Suprapubic skin (tissue), 4 donors: ENCODE data around the gene SPCS3. TPM values are rescaled to one million over a fixed set of nuclear protein-coding genes. Genes with fewer than 3 reads are reported as not detected.

Experiments used
- DNase-seq, 2 donors: peaks; one replicate each; pipeline ENCODE4 v3.0.0-alpha.2; 2019; ENCODE audit warnings: low spot score in 2 of 2
- H3K27ac ChIP-seq: fragments of 200-600 bp; sonication (generic); one replicate; pipeline ENCODE4 v1.5.1; 2019
- H3K27me3 ChIP-seq: fragments of 200-600 bp; sonication (generic); one replicate; pipeline ENCODE4 v1.5.1; 2019
- H3K36me3 ChIP-seq: fragments of 200-600 bp; sonication (generic); one replicate; pipeline ENCODE4 v1.5.1; 2019
- H3K4me1 ChIP-seq: fragments of 200-600 bp; sonication (generic); one replicate; pipeline ENCODE4 v1.5.1; 2019
- H3K4me3 ChIP-seq: fragments of 200-600 bp; sonication (generic); one replicate; pipeline ENCODE4 v1.5.1; 2019; ENCODE audit warnings: mild to moderate bottlenecking
- H3K9me3 ChIP-seq: fragments of 200-600 bp; sonication (generic); one replicate; pipeline ENCODE4 v1.5.1; 2019
- CTCF ChIP-seq, 2 donors: fragments of 200-600 bp in 1 of 2; fragments of 450-650 bp in 1 of 2; sonication (generic) in 1 of 2; IDR thresholded peaks; one replicate each; pipeline ENCODE4 v1.5.1; 2016 to 2019; ENCODE audit warnings: antibody characterized with exemption in 2 of 2, mild to moderate bottlenecking in 1 of 2, moderate library complexity in 1 of 2
- EP300 ChIP-seq: sonication (generic); formaldehyde crosslinking; IDR thresholded peaks from one replicate; pipeline ENCODE4 v1.6.1; 2017; ENCODE audit warnings: antibody characterized with exemption
- POLR2A ChIP-seq, 2 donors: fragments of 450-650 bp; IDR thresholded peaks; one replicate each; pipeline ENCODE4 v1.6.1; 2017; ENCODE audit warnings: antibody characterized with exemption in 2 of 2, mild to moderate bottlenecking in 2 of 2, moderate library complexity in 2 of 2
- POLR2AphosphoS5 ChIP-seq, 3 donors: sonication (generic); formaldehyde crosslinking; IDR thresholded peaks; one replicate each; pipeline ENCODE4 v1.6.1; 2017; ENCODE audit warnings: antibody characterized with exemption in 3 of 3
- WGBS: methylation state at CpG from one replicate; pipeline ENCODE4 v1.1.5; 2018; 5-methylcytosine and 5-hydroxymethylcytosine counted together
- total RNA-seq, 4 donors: library from RNA; depleted of rRNA; stranded (reverse); fragments of >200 nt; gene quantifications; one replicate each; pipeline ENCODE4 v1.1.0, GENCODE V29; 2016

The SPCS3 gene
- total RNA-seq, 4 donors from 2014 or later, result 48.3 to 57.4 (median 55.9) TPM

GRCh38 chr4:176380352-176381157, 60.8 kb downstream of the SPCS3 start:
- TF ChIP-seq POLR2A (IDR thresholded peaks at IDR 0.05), result no peak
- no peak for TF ChIP-seq CTCF (IDR thresholded peaks at IDR 0.05)
- no peak for TF ChIP-seq POLR2AphosphoS5 (IDR thresholded peaks at IDR 0.05)
- TF ChIP-seq EP300, result no peak
- Histone ChIP-seq H3K27me3 (no peaks in the 10 kb centered on the region), H3K4me1 (no peaks in the 10 kb centered on the region), H3K4me3 (no peak overlapping the region), H3K9me3 (no peaks in the 10 kb centered on the region), H3K27ac (no peak overlapping the region), H3K36me3 (no peaks in the 10 kb centered on the region)
- DNase-seq, result no peak
- 69% methylated on average over 11 of the region's 11 CpGs for WGBS

Other genes with a start within 250 kb of the SPCS3 start
- under 1 TPM in 1 of 4 donors, not detected in 3; 0.57 TPM for gene SPATA4, start 124.4 kb upstream of the SPCS3 start, total RNA-seq
- not detected for gene ASB5, start 50.7 kb upstream of the SPCS3 start, total RNA-seq